Measurements from ENCODE around the gene ZNF491. TPM values are rescaled to one million over a fixed set of nuclear protein-coding genes. Genes with fewer than 3 reads are reported as not detected.
A peak's percentile ranks its signal among the peaks of the same experiment; 100 is the strongest.
"Not testable (repeated sequence)": the region's sequence is repeated elsewhere in the genome, so short reads cannot be mapped to it uniquely, and the experiment has no call there.

Gene ZNF491
- total RNA-seq, result 1 to 10 TPM in 1 of 2 experiments, under 1 TPM in 1; 0.96 to 1.7 TPM

- CTCF ChIA-PET, result interaction anchor here (0.7 to 3.6 kb wide), 20 partner anchors 14 to 534 kb away, joined by 3 to 40 read pairs (median 6); partner anchors contain the start of genes ZNF20, ZNF439, ZNF440 and ZNF700
- Mint-ChIP-seq H3K27ac (peak within 1 kb of the TSS; percentile 78), H3K4me1 (peaks cover 14% of the 10 kb centered on the region), H3K36me3 (peaks cover 17% of the 10 kb centered on the region), H3K4me3 (peak within 1 kb of the TSS; percentile 80), H3K9me3 (ENCODE audit: low read depth) (peaks cover 9% of the 10 kb centered on the region), H3K27me3 (no peaks in the 10 kb centered on the region)
- DNase-seq (peak; percentile 92), ATAC-seq (peak; percentile 99)
Measured at GRCh38 chr19:11798391-11799330, at the start of gene ZNF491. Gene ZNF491 (plus strand): TSS chr19:11798523. CDS start chr19:11805954, 7,431 bp downstream.

- CTCF ChIA-PET, result no interaction called here
- Mint-ChIP-seq H3K9me3 (ENCODE audit: low read depth) (peaks cover 23% of the 10 kb centered on the region), H3K4me1 (no peaks in the 10 kb centered on the region), H3K27me3 (peaks cover 15% of the 10 kb centered on the region), H3K4me3 (no peak overlapping the region), H3K27ac (no peak overlapping the region), H3K36me3 (peaks cover 8% of the 10 kb centered on the region)
- ATAC-seq (no peak), DNase-seq (no peak)
Measured at GRCh38 chr19:11749751-11750150, 48.6 kb upstream of the ZNF491 start.

- ATAC-seq (no peak), DNase-seq (no peak)
- H3K4me3 Mint-ChIP-seq, result no peak overlapping the region
- H3K27me3 Mint-ChIP-seq, result peaks cover 13% of the 10 kb centered on the region
- no peak overlapping the region for H3K27ac Mint-ChIP-seq
- H3K4me1 Mint-ChIP-seq, result no peaks in the 10 kb centered on the region
- H3K9me3 Mint-ChIP-seq (ENCODE audit: low read depth), result peaks cover 33% of the 10 kb centered on the region
- H3K36me3 Mint-ChIP-seq, result peaks cover 8% of the 10 kb centered on the region
- CTCF ChIA-PET, result no interaction called here
Measured at GRCh38 chr19:11752244-11752736, 46.0 kb upstream of the ZNF491 start.

GRCh38 chr19:11754663-11755062 is 43.7 kb upstream of the ZNF491 start:
- no peak overlapping the region for H3K27ac Mint-ChIP-seq
- ATAC-seq, result no peak
- H3K4me3 Mint-ChIP-seq, result no peak overlapping the region
- H3K27me3 Mint-ChIP-seq, result peaks cover 8% of the 10 kb centered on the region
- CTCF ChIA-PET, result no interaction called here
- no peaks in the 10 kb centered on the region for H3K4me1 Mint-ChIP-seq
- DNase-seq, result no peak
- H3K9me3 Mint-ChIP-seq (ENCODE audit: low read depth), result peaks cover 33% of the 10 kb centered on the region
- H3K36me3 Mint-ChIP-seq, result peaks cover 9% of the 10 kb centered on the region

- Mint-ChIP-seq H3K4me3 (no peak overlapping the region), H3K27me3 (peaks cover 2% of the 10 kb centered on the region), H3K9me3 (ENCODE audit: low read depth) (peaks cover 26% of the 10 kb centered on the region), H3K36me3 (peaks cover 9% of the 10 kb centered on the region), H3K4me1 (no peaks in the 10 kb centered on the region), H3K27ac (no peak overlapping the region)
- ATAC-seq, result no peak
- CTCF ChIA-PET, result interaction anchor here (1.2 kb wide), 1 partner anchor 10 kb away, joined by 3 read pairs; the partner anchor contains the start of gene ZNF441
- DNase-seq, result no peak
Measured at GRCh38 chr19:11756965-11757364, 41.4 kb upstream of the ZNF491 start.

GRCh38 chr19:11759805-11760204 is 38.5 kb upstream of the ZNF491 start:
- Mint-ChIP-seq H3K27ac (no peak overlapping the region), H3K27me3 (peaks cover 4% of the 10 kb centered on the region), H3K4me3 (no peak overlapping the region), H3K36me3 (peaks cover 7% of the 10 kb centered on the region), H3K9me3 (ENCODE audit: low read depth) (peaks cover 27% of the 10 kb centered on the region), H3K4me1 (no peaks in the 10 kb centered on the region)
- no peak for DNase-seq
- ATAC-seq, result no peak
- CTCF ChIA-PET, result no interaction called here

- H3K27ac Mint-ChIP-seq, result no peak overlapping the region
- H3K4me1 Mint-ChIP-seq, result peaks cover 11% of the 10 kb centered on the region
- peaks cover 7% of the 10 kb centered on the region for H3K27me3 Mint-ChIP-seq
- H3K36me3 Mint-ChIP-seq, result peaks cover 11% of the 10 kb centered on the region
- H3K4me3 Mint-ChIP-seq, result no peak overlapping the region
- no peak for ATAC-seq
- H3K9me3 Mint-ChIP-seq (ENCODE audit: low read depth), result peaks cover 14% of the 10 kb centered on the region
- CTCF ChIA-PET, result no interaction called here
- DNase-seq, result no peak
Measured at GRCh38 chr19:11763117-11763516, 35.2 kb upstream of the ZNF491 start.

GRCh38 chr19:11763611-11764010 is 34.7 kb upstream of the ZNF491 start:
- peaks cover 7% of the 10 kb centered on the region for H3K27me3 Mint-ChIP-seq
- ATAC-seq (no peak), DNase-seq (no peak)
- peaks cover 14% of the 10 kb centered on the region for H3K9me3 Mint-ChIP-seq (ENCODE audit: low read depth)
- peaks cover 15% of the 10 kb centered on the region for H3K4me1 Mint-ChIP-seq
- H3K4me3 Mint-ChIP-seq, result no peak overlapping the region
- H3K36me3 Mint-ChIP-seq, result peaks cover 15% of the 10 kb centered on the region
- CTCF ChIA-PET, result interaction anchor here (1.1 kb wide), 1 partner anchor 34 kb away, joined by 5 read pairs; the partner anchor contains the start of gene ZNF491
- H3K27ac Mint-ChIP-seq, result no peak overlapping the region

GRCh38 chr19:11766597-11767591 is 31.4 kb upstream of the ZNF491 start, which contains the start of gene ZNF441:
Gene ZNF441 (plus strand): TSS chr19:11767000. CDS start chr19:11767194, 194 bp downstream.
- peaks cover 15% of the 10 kb centered on the region for H3K4me1 Mint-ChIP-seq
- H3K27me3 Mint-ChIP-seq, result peaks cover 7% of the 10 kb centered on the region
- DNase-seq, result peak; percentile 97
- CTCF ChIA-PET, result interaction anchor here (0.6 to 1.4 kb wide), 4 partner anchors 10 to 298 kb away, joined by 3 read pairs; no protein-coding TSS in a partner anchor
- H3K36me3 Mint-ChIP-seq, result peaks cover 38% of the 10 kb centered on the region
- H3K27ac Mint-ChIP-seq, result peak within 1 kb of the TSS; percentile 97
- ATAC-seq, result peak; percentile 98
- peak within 1 kb of the TSS; percentile 94 for H3K4me3 Mint-ChIP-seq
- H3K9me3 Mint-ChIP-seq (ENCODE audit: low read depth), result peaks cover 26% of the 10 kb centered on the region

GRCh38 chr19:11767633-11768133 is 30.6 kb upstream of the ZNF491 start:
- Mint-ChIP-seq H3K36me3 (peaks cover 44% of the 10 kb centered on the region), H3K4me3 (peak overlapping the region; percentile 94), H3K4me1 (peaks cover 15% of the 10 kb centered on the region), H3K9me3 (ENCODE audit: low read depth) (peaks cover 29% of the 10 kb centered on the region), H3K27me3 (peaks cover 7% of the 10 kb centered on the region), H3K27ac (peak overlapping the region; percentile 86)
- peak; percentile 55 for DNase-seq
- CTCF ChIA-PET, result interaction anchor here (1.4 kb wide), 1 partner anchor 11 kb away, joined by 3 read pairs; no protein-coding TSS in a partner anchor
- no peak for ATAC-seq

- ATAC-seq (no peak), DNase-seq (no peak)
- Mint-ChIP-seq H3K4me1 (peaks cover 15% of the 10 kb centered on the region), H3K9me3 (ENCODE audit: low read depth) (peaks cover 36% of the 10 kb centered on the region), H3K4me3 (no peak overlapping the region), H3K27ac (no peak overlapping the region), H3K36me3 (peaks cover 57% of the 10 kb centered on the region), H3K27me3 (peaks cover 1% of the 10 kb centered on the region)
- CTCF ChIA-PET, result no interaction called here
Measured at GRCh38 chr19:11769995-11770394, 28.3 kb upstream of the ZNF491 start.

- H3K27ac Mint-ChIP-seq, H3K27me3 Mint-ChIP-seq, H3K4me3 Mint-ChIP-seq, ATAC-seq, DNase-seq, CTCF ChIA-PET: not testable (repeated sequence)
- peaks cover 13% of the 10 kb centered on the region for H3K4me1 Mint-ChIP-seq
- H3K36me3 Mint-ChIP-seq, result peaks cover 64% of the 10 kb centered on the region
- H3K9me3 Mint-ChIP-seq (ENCODE audit: low read depth), result peaks cover 36% of the 10 kb centered on the region
Measured at GRCh38 chr19:11771520-11771919, 26.8 kb upstream of the ZNF491 start.

All from activated CD8-positive, alpha-beta memory T cell treated with anti-CD3 and anti-CD28 coated beads, Interleukin-2, amount 10 ng/mL, durations not matched to agents 7 days and 5 days (primary cell).